Spleen (tissue), 7 donors: ENCODE data around the gene U2SURP.

ENCODE experiments used
- CTCF ChIP-seq, 11 experiments: fragments of 200-600 bp in 7 of 11; fragments of 450-650 bp in 4 of 11; sonication (generic) in 4 of 11; IDR thresholded peaks in 8 of 11; conservative IDR thresholded peaks in 3 of 11; 1 replicate in 7 of 11; 2 replicates in 4 of 11; pipeline versions ENCODE4 v1.4.0 to v1.8.0; 2016 to 2021; ENCODE audit warnings: antibody characterized with exemption in 11 of 11, inconsistent platforms in 4 of 11, mild to moderate bottlenecking in 1 of 11
- POLR2A ChIP-seq, 3 donors: fragments of 450-650 bp; IDR thresholded peaks; one replicate each; pipeline ENCODE4 v1.5.1; 2017; ENCODE audit warnings: antibody characterized with exemption in 3 of 3, mild to moderate bottlenecking in 1 of 3
- donor health status: DM: no; HTN: no; CAD: no; lungs with moderate emphysema.
- donor health status: DM: no; HTN: no; CAD: no.
- donor health status: DM: no; HTN: no; CAD: no.

- TF ChIP-seq CTCF (IDR thresholded peaks at IDR 0.05 in 8 of 11, conservative IDR thresholded peaks at IDR 0.05 in 3 of 11) (no peak), POLR2A (IDR thresholded peaks at IDR 0.05) (no peak)
Observed at GRCh38 chr3:143054011-143054410, 52.6 kb downstream of the U2SURP start.
